Choroid plexus epithelial cell (primary cell): ENCODE data around the gene ZC3H10.

Source experiments
- DNase-seq: peaks from one replicate; pipeline ENCODE4 v3.0.0-alpha.2; 2010; ENCODE audit warnings: low read depth
- H3K4me3 ChIP-seq: 2 replicates; pipeline ENCODE4 v1.5.1; 2011; ENCODE audit warnings: low read depth, mild to moderate bottlenecking, control low read depth, low read length, moderate library complexity
- TF ChIP-seq, protein P1 (sequence below): conservative IDR thresholded peaks from 2 replicates; pipeline ENCODE4 v1.5.1; 2011; ENCODE audit warnings: low read depth, mild to moderate bottlenecking, control low read depth, inconsistent platforms, low read length, moderate library complexity

Gene ZC3H10

DNA sequence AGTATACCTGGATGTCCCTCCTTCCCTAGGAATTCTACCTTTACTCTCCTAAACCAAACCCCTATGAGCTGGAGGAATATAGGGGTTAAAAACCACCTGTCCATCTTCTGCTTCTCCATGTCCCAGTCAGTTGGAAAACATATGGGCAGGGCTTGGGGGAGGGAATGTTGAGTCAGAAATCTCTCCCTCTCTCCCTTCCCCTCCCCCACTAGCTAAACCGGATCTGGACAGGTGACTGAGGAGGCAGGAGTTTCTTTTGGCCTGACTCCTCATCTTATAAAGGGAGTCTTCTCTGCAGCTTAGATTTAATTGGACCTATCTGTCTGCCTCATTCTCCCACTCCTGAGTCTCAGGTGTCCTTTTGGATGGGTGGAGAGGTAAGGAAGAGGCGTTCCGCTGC is 32.0 kb upstream of the ZC3H10 start:
- no peak for DNase-seq
- TF ChIP-seq, protein P1, sequence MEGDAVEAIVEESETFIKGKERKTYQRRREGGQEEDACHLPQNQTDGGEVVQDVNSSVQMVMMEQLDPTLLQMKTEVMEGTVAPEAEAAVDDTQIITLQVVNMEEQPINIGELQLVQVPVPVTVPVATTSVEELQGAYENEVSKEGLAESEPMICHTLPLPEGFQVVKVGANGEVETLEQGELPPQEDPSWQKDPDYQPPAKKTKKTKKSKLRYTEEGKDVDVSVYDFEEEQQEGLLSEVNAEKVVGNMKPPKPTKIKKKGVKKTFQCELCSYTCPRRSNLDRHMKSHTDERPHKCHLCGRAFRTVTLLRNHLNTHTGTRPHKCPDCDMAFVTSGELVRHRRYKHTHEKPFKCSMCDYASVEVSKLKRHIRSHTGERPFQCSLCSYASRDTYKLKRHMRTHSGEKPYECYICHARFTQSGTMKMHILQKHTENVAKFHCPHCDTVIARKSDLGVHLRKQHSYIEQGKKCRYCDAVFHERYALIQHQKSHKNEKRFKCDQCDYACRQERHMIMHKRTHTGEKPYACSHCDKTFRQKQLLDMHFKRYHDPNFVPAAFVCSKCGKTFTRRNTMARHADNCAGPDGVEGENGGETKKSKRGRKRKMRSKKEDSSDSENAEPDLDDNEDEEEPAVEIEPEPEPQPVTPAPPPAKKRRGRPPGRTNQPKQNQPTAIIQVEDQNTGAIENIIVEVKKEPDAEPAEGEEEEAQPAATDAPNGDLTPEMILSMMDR, result no peak
- H3K4me3 ChIP-seq, result no peak overlapping the region

DNA sequence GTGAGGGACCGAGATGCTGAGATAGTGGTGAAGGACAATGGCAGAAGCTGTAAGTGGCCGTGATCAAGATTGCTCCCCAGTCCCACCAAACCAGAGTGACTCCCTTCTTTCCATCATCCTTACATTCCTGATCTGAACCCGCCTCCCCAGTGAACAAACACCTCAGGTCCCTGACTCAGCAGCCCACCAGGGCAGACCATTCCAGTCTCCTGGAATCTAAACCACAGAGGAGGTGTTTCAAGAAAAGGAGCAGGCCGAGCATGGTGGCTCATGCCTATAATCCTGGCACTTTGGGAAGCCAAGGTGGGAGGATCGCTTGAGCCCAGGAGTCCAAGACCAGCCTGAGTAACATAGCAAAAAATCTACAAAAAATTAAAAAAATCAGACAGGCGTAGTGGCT is 31.5 kb upstream of the ZC3H10 start:
- no peak overlapping the region for H3K4me3 ChIP-seq
- TF ChIP-seq, protein P1, result no peak
- no peak for DNase-seq

DNA sequence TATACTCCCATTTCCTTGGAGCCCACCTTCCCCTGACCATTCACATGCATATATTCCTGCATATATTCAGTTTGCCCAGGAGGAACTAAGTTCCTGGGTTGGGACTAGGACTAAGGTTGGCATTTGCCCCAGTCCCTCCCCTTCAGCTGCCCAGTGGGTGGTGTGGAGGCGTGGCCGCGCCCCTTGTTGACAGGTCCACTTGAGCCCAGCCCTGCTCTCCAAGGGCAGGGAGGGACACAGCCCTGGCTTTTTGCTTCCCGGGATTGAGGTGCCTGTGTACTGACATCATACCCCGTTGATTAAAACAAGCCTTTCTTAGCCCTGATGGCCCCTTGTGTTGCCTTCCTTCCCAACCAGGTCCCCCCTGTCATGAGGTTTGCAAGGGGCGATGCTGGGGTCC is 30.8 kb upstream of the ZC3H10 start:
- TF ChIP-seq, protein P1, result no peak
- no peak for DNase-seq
- H3K4me3 ChIP-seq, result no peak overlapping the region

DNA sequence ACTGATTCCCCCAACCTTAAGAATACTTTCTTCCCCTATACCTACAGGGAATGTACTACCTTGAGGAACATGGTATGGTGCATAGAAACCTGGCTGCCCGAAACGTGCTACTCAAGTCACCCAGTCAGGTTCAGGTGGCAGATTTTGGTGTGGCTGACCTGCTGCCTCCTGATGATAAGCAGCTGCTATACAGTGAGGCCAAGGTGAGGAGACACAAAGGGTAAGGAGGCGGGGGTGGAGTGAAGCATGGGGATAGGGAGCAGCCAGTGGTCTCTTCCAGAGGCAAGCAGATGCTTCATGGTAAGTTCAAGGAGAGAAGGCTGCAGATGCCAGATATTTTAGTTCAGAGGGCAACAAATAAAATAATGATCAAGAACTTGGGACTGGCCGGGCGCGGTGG is 20.3 kb upstream of the ZC3H10 start:
- no peak overlapping the region for H3K4me3 ChIP-seq
- no peak for DNase-seq
- TF ChIP-seq, protein P1, result no peak

DNA sequence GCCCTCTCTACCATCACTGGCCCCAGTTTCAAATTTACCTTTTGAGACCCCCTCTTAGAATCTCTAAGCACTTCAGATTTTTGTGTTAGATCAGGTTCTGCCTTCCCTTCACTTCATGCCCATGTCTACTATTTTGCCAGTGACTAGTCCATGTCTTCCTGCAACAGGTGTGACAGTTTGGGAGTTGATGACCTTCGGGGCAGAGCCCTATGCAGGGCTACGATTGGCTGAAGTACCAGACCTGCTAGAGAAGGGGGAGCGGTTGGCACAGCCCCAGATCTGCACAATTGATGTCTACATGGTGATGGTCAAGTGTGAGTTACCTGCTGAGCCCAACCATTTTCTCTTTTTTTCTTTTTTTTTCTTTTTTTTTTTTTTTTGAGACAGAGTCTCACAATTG is 19.5 kb upstream of the ZC3H10 start:
- no peak overlapping the region for H3K4me3 ChIP-seq
- DNase-seq, result no peak
- TF ChIP-seq, protein P1, result no peak

DNA sequence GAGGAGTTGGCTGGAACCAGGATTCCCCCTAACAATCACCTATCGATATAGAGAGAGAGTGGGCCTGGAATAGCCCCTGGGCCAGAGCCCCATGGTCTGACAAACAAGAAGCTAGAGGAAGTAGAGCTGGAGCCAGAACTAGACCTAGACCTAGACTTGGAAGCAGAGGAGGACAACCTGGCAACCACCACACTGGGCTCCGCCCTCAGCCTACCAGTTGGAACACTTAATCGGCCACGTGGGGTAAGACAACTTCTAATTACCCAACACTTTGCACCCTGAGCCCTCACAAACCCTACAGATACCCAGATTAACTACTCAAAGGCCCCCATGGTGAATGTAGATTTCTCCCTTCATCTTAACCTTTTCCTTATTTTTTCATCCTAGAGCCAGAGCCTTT is 18.3 kb upstream of the ZC3H10 start:
- TF ChIP-seq, protein P1, result no peak
- H3K4me3 ChIP-seq, result no peak overlapping the region
- no peak for DNase-seq

DNA sequence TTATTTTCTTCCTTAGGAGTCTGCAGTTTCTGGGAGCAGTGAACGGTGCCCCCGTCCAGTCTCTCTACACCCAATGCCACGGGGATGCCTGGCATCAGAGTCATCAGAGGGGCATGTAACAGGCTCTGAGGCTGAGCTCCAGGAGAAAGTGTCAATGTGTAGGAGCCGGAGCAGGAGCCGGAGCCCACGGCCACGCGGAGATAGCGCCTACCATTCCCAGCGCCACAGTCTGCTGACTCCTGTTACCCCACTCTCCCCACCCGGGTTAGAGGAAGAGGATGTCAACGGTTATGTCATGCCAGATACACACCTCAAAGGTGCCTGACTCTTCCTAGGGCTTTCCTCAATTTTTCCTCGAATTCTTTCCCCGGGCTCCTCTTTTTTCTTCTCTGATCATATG is 17.0 kb upstream of the ZC3H10 start:
- DNase-seq, result no peak
- no peak overlapping the region for H3K4me3 ChIP-seq
- TF ChIP-seq, protein P1, result no peak
